Lower lobe of right lung (tissue), 2 donors: Measurements from ENCODE around the gene UBE2I. TPM values are rescaled to one million over a fixed set of nuclear protein-coding genes. Genes with fewer than 3 reads are reported as not detected.
A peak's percentile ranks its signal among the peaks of the same experiment; 100 is the strongest.

Experiments
- ATAC-seq, 2 donors: fragments of 200-7000 bp; cut with Tn5 transposase; one replicate each; pipeline ENCODE4 v1.9.1; 2020 to 2022; ENCODE audit warnings: mild to moderate bottlenecking in 2 of 2, moderate library complexity in 2 of 2
- DNase-seq: peaks from one replicate; pipeline ENCODE4 v3.0.0-alpha.2; 2020
- H3K27ac ChIP-seq: fragments of 200-600 bp; one replicate; pipeline ENCODE4 v1.8.0; 2022
- H3K27me3 ChIP-seq: fragments of 200-600 bp; one replicate; pipeline ENCODE4 v1.8.0; 2022; ENCODE audit warnings: low read depth
- H3K36me3 ChIP-seq: fragments of 200-600 bp; one replicate; pipeline ENCODE4 v1.8.0; 2022; ENCODE audit warnings: mild to moderate bottlenecking
- H3K4me1 ChIP-seq: fragments of 200-600 bp; one replicate; pipeline ENCODE4 v1.8.0; 2022
- H3K4me3 ChIP-seq: fragments of 200-600 bp; one replicate; pipeline ENCODE4 v1.8.0; 2022; ENCODE audit warnings: mild to moderate bottlenecking
- H3K9me3 ChIP-seq: fragments of 200-600 bp; one replicate; pipeline ENCODE4 v1.8.0; 2022
- intact Hi-C: fragments of 100-400 bp; cut with DNase I; formaldehyde crosslinking; loops from one replicate; pipeline ENCODE4 v1.11.0; 2022
- total RNA-seq: library from RNA; stranded (reverse); fragmentation: NEBNext Ultra II Directional; extraction: Animal tissue kit (Norgen Biotek cat#: 25700); gene quantifications from one replicate; pipeline ENCODE4 v1.2.1, GENCODE V29; 2021
- TF ChIP-seq, protein P1 (sequence below): fragments of 200-600 bp; IDR thresholded peaks from one replicate; pipeline ENCODE4 v1.8.0; 2022; ENCODE audit warnings: antibody characterized with exemption, mild to moderate bottlenecking
- donor health status: DM: no; HTN: yes; CAD: no; lungs with severe emphysema.

The UBE2I gene
- total RNA-seq, 1 donor from 2014 or later: 93.4 TPM

DNA sequence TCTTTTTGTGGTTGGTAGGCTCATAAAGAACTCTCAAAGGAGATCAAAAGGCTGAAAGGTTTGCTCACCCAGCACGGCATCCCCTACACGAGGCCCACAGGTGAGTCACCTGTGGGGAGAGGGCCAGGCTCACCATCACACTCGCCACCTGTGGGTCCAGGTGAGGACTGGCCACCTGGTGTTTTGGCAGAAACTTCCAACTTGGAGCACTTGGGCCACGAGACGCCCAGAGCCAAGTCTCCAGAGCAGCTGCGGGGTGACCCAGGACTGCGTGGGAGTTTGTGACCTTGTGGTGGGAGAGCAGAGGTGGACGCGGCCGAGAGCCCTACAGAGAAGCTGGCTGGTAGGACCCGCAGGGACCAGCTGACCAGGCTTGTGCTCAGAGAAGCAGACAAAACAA lies 53.4 kb downstream of the UBE2I start:
- intact Hi-C loops: no loop called here
- TF ChIP-seq, protein P1, sequence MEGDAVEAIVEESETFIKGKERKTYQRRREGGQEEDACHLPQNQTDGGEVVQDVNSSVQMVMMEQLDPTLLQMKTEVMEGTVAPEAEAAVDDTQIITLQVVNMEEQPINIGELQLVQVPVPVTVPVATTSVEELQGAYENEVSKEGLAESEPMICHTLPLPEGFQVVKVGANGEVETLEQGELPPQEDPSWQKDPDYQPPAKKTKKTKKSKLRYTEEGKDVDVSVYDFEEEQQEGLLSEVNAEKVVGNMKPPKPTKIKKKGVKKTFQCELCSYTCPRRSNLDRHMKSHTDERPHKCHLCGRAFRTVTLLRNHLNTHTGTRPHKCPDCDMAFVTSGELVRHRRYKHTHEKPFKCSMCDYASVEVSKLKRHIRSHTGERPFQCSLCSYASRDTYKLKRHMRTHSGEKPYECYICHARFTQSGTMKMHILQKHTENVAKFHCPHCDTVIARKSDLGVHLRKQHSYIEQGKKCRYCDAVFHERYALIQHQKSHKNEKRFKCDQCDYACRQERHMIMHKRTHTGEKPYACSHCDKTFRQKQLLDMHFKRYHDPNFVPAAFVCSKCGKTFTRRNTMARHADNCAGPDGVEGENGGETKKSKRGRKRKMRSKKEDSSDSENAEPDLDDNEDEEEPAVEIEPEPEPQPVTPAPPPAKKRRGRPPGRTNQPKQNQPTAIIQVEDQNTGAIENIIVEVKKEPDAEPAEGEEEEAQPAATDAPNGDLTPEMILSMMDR: no peak
- Histone ChIP-seq H3K4me1 (no peaks in the 10 kb centered on the region), H3K27ac (no peak overlapping the region), H3K36me3 (peaks cover 91% of the 10 kb centered on the region), H3K9me3 (no peaks in the 10 kb centered on the region), H3K27me3 (no peaks in the 10 kb centered on the region), H3K4me3 (no peak overlapping the region)
- no peak for ATAC-seq
- no peak for DNase-seq

DNA sequence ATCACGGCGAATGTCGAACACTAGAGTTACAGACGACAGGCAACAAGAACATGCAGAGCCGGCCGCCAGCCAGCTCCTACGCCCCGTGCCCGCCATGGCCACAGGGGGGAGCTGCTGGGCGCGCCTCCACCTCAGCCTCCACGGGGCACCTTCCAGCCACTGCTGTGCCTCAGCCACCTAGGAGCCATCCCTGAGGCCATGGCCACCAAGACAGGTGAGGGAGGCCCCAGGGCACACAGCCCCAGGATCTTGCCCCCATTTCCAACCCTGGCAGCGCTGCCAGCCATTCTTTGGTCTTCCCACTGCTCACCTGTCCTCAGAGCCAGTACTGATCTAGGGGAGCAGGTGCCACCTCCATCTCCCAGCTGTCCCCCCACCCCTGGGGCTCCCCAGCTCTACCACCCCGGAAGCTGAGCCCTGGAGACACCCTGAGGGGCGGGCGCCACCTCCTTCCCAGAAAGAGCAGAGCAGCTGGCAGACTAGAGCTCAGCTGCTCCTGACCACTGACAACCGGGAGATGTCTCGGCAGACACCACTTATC lies 54.1 kb downstream of the UBE2I start:
- Histone ChIP-seq H3K27ac (no peak overlapping the region), H3K36me3 (peaks cover 87% of the 10 kb centered on the region), H3K4me3 (no peak overlapping the region), H3K27me3 (no peaks in the 10 kb centered on the region), H3K9me3 (no peaks in the 10 kb centered on the region), H3K4me1 (no peaks in the 10 kb centered on the region)
- intact Hi-C loops: no loop called here
- ATAC-seq: peak; percentile 83 to 85
- DNase-seq: peak; percentile 74
- TF ChIP-seq, protein P1: peak; percentile 76

DNA sequence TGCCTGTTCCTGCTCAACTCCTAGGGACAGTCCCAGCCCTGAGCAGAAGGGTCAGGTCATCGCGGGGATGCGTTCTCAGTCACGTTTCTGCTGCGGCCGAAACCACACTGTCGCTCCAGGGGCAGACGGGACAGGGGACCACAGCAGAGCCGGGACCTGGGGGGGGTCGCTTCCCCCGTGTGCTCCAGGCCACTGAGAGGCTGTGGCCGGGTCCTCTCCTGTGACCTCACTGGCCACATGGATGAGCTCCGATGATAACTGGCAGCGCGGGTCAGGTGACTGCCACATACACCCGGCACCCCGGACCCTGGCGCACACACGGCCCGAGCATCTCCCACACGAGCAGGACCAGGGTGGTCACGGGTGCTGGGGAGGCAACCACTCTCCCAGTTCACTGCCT lies 55.1 kb downstream of the UBE2I start:
- ATAC-seq: no peak
- TF ChIP-seq, protein P1: no peak

DNA sequence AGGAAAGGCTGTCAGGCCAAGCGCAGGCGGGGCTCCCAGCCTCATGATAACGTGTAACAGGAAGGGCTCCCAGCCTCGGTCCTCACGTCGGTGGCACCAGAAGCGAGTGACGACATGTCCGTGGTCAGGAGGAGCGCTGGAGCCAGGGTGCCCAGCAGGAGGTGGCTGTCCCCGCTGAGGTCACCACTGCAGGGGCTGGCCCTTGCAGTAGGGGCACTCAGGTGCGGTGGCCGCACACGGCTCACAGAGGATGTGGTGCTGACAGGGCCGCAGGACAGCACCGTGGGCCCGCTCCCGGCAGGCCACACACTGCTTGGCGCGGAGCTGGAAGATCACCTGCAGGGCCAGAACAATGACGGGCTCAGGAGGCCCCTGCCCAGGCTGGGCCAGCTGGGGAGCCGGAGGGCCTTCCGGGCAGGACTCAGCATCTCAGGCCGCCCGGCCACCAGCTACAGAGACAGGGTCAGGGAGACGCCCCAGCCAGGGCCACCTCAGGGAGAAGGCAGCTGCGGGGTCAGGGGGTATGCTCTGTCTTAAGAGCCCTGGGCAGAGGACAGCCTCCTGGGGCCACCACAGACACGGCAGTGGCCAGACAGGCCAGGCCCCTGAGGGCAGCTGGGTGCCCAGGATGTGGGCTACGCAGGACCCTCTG lies 56.8 kb downstream of the UBE2I start:
- DNase-seq (no peak), ATAC-seq (no peak)
- peaks cover 90% of the 10 kb centered on the region for H3K36me3 ChIP-seq
- no peak overlapping the region for H3K27ac ChIP-seq
- TF ChIP-seq, protein P1: no peak
- intact Hi-C loops: no loop called here
- H3K4me3 ChIP-seq: no peak overlapping the region
- no peaks in the 10 kb centered on the region for H3K27me3 ChIP-seq
- no peaks in the 10 kb centered on the region for H3K4me1 ChIP-seq
- H3K9me3 ChIP-seq: no peaks in the 10 kb centered on the region

More for the DNA sequence above, 55.1 kb downstream of the UBE2I start:
- Histone ChIP-seq H3K36me3 (peaks cover 89% of the 10 kb centered on the region), H3K4me3 (no peak overlapping the region), H3K9me3 (no peaks in the 10 kb centered on the region), H3K27ac (no peak overlapping the region), H3K4me1 (no peaks in the 10 kb centered on the region), H3K27me3 (no peaks in the 10 kb centered on the region)
- no peak for DNase-seq
- intact Hi-C loops: no loop called here

DNA sequence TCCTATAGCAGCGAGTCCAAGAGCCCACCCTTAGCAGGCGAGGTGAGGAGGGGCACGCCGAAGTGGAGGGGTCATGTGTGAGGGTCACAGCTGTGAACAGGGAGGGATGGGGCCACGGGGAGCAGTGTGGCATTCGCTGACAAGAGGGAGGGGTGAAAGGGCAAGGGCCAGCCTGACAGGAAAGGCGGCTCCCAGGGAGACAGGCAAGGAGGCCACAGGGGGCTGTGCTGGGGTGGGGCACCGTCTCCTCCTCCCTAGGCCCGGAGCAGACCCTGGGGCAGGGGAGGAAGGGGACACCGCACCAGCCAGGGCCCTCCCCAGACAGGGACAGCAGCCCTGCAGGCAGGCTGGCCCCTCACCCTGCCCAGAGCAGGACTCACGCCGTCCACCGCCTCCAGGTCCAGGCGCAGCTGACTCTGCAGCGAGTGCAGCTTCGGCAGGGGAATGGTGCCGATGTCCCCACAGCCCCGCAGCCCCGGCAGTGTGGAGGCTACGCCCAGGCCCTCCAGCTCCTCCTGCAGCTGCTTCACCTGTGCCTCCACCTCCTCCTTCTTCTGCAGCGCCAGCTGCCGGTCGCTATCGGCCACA lies 57.4 kb downstream of the UBE2I start:
- no peaks in the 10 kb centered on the region for H3K4me1 ChIP-seq
- ATAC-seq (no peak), DNase-seq (no peak)
- intact Hi-C loops: no loop called here
- TF ChIP-seq, protein P1: no peak
- no peak overlapping the region for H3K4me3 ChIP-seq
- no peak overlapping the region for H3K27ac ChIP-seq
- H3K36me3 ChIP-seq: peaks cover 90% of the 10 kb centered on the region
- H3K9me3 ChIP-seq: no peaks in the 10 kb centered on the region
- no peaks in the 10 kb centered on the region for H3K27me3 ChIP-seq
